KMS-11 (cell line): ENCODE measurements around the gene SGCE.

Source experiments
- H2AFZ ChIP-seq: fragments of 200-600 bp; sonication (generic); 2 replicates; pipeline ENCODE4 v1.6.1; 2016; ENCODE audit warnings: antibody characterized with exemption, mixed run types, low read depth
- H3K27ac ChIP-seq: fragments of 200-600 bp; sonication (generic); 2 replicates; pipeline ENCODE4 v1.6.1; 2016; ENCODE audit warnings: mild to moderate bottlenecking, mixed run types
- H3K27me3 ChIP-seq: fragments of 200-600 bp; sonication (generic); 2 replicates; pipeline ENCODE4 v1.6.1; 2017; ENCODE audit warnings: mild to moderate bottlenecking, low read depth, mixed run types, moderate library complexity; ENCODE audit not compliant: insufficient read depth
- H3K36me3 ChIP-seq: fragments of 200-600 bp; sonication (generic); 2 replicates; pipeline ENCODE4 v1.6.1; 2017; ENCODE audit warnings: mild to moderate bottlenecking, mixed run types; ENCODE audit not compliant: insufficient read depth
- H3K4me1 ChIP-seq: fragments of 200-600 bp; sonication (generic); 2 replicates; pipeline ENCODE4 v1.6.1; 2016; ENCODE audit warnings: mild to moderate bottlenecking, low read depth, mixed run types; ENCODE audit not compliant: poor library complexity, severe bottlenecking
- H3K4me2 ChIP-seq: fragments of 200-600 bp; sonication (generic); 2 replicates; pipeline ENCODE4 v1.7.0; 2016; ENCODE audit warnings: mild to moderate bottlenecking, mixed run types
- H3K4me3 ChIP-seq: fragments of 200-600 bp; sonication (generic); IDR thresholded peaks from 2 replicates; pipeline ENCODE4 v1.6.1; 2017; ENCODE audit warnings: low read depth, low read length, mixed read lengths; ENCODE audit not compliant: insufficient read depth
- H3K79me2 ChIP-seq: fragments of 200-600 bp; sonication (generic); 2 replicates; pipeline ENCODE4 v1.6.1; 2016; ENCODE audit warnings: low read depth, mixed run types; ENCODE audit not compliant: insufficient read depth
- H3K9ac ChIP-seq: fragments of 200-600 bp; sonication (generic); 2 replicates; pipeline ENCODE4 v1.6.1; 2016; ENCODE audit warnings: mild to moderate bottlenecking, mixed run types
- H4K20me1 ChIP-seq: fragments of 200-600 bp; sonication (generic); 2 replicates; pipeline ENCODE4 v1.6.1; 2016; ENCODE audit warnings: mild to moderate bottlenecking, mixed run types; ENCODE audit not compliant: insufficient read depth
- TF ChIP-seq, protein P1 (sequence below): fragments of 200-600 bp; sonication (generic); conservative IDR thresholded peaks from 2 replicates; pipeline ENCODE4 v1.6.1; 2017; ENCODE audit warnings: low read depth, mild to moderate bottlenecking, antibody characterized with exemption, low read length, moderate library complexity, mixed read lengths

The SGCE gene

DNA sequence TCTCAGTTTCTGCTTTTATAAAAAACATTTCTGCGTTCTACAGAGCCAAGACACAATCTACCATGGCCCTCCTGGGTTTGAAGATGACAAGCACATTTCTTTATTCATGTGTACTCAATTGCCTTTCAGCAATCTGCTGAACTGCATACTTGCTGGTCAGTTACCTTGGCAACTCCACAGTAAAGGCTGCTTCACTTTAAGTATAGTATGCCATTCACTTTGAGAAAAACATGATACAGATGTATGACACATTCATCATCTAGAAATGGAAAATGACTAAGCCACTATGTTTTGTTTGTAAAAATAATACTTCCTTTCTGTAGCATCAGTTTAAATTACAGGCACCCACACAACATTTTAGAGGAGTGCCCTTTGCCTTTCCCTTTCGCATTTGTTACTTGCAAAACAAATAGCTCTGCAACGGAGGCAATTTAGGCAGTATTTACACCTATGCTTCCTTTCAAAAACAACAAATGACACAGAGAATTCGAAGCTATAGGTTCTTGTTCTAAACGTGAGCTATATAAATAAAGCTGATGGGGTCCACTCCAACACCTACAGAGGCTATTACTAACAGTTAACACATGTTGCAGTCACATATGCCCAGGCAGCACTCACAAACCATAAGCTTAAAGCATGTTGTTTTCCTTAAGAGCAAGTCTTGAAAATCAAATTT lies 23.5 kb downstream of the SGCE start:
- Histone ChIP-seq H3K27me3 (no peaks in the 10 kb centered on the region), H3K4me3 (no peak overlapping the region), H2AFZ (no peak overlapping the region), H3K79me2 (peaks cover 23% of the 10 kb centered on the region; the same call in 1 of the 2 replicates), H3K4me1 (peaks cover 17% of the 10 kb centered on the region), H3K4me2 (no peak overlapping the region), H4K20me1 (no peaks in the 10 kb centered on the region), H3K9ac (no peak overlapping the region), H3K27ac (no peak overlapping the region), H3K36me3 (0 out of 2 replicates have a peak, but pooled peaks cover 5% of the 10 kb centered on the region)
- TF ChIP-seq, protein P1, sequence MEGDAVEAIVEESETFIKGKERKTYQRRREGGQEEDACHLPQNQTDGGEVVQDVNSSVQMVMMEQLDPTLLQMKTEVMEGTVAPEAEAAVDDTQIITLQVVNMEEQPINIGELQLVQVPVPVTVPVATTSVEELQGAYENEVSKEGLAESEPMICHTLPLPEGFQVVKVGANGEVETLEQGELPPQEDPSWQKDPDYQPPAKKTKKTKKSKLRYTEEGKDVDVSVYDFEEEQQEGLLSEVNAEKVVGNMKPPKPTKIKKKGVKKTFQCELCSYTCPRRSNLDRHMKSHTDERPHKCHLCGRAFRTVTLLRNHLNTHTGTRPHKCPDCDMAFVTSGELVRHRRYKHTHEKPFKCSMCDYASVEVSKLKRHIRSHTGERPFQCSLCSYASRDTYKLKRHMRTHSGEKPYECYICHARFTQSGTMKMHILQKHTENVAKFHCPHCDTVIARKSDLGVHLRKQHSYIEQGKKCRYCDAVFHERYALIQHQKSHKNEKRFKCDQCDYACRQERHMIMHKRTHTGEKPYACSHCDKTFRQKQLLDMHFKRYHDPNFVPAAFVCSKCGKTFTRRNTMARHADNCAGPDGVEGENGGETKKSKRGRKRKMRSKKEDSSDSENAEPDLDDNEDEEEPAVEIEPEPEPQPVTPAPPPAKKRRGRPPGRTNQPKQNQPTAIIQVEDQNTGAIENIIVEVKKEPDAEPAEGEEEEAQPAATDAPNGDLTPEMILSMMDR: no peak

DNA sequence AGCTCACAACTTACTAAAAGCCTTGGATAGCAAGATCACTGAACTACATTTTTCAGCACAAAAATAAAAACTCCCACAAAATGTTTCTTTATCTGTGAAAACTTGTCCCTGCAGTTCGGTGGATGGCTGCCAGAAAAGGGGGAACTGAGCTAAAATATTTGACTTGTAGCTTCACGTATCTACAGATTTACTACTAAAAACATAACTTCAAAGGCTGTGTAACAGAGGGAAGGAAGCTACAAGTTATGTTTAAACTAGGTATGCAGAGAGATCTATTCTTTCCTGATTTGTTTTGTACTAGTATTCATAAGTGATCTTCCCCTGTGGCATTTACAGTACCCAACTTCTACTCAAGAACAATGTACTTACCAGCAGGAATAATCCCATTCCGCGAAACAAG lies 25.1 kb downstream of the SGCE start:
- no peaks in the 10 kb centered on the region for H3K27me3 ChIP-seq
- H3K36me3 ChIP-seq: 0 out of 2 replicates have a peak, but pooled peaks cover 5% of the 10 kb centered on the region
- peaks cover 23% of the 10 kb centered on the region; the same call in 1 of the 2 replicates for H3K79me2 ChIP-seq
- H3K27ac ChIP-seq: no peak overlapping the region
- peaks cover 17% of the 10 kb centered on the region for H3K4me1 ChIP-seq
- H3K4me2 ChIP-seq: no peak overlapping the region
- H4K20me1 ChIP-seq: no peaks in the 10 kb centered on the region; the same call in 1 of the 2 replicates
- TF ChIP-seq, protein P1: no peak
- no peak overlapping the region for H3K4me3 ChIP-seq
- H2AFZ ChIP-seq: no peak overlapping the region
- no peak overlapping the region for H3K9ac ChIP-seq

DNA sequence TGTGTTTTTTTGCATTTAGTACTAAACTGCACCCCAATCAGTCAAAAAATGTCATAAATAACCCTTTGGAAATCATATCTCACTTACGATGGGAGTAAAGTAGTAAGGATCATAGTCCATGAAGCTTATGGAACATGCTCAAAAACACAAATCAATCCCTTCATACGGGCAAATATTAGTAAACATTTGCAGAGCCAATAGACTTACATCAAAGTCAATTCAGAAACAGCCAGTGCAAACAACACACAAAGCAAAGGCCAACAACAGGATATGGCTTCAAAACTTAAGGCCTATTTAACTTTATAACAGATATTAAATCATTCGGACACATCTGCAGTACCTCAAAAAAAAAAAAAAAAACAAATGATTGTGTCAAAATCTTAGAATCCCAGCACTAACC lies 32.1 kb downstream of the SGCE start:
- Histone ChIP-seq H3K9ac (no peak overlapping the region), H3K36me3 (no peaks in the 10 kb centered on the region), H3K79me2 (no peaks in the 10 kb centered on the region; the same call in 1 of the 2 replicates), H4K20me1 (no peaks in the 10 kb centered on the region; the same call in 1 of the 2 replicates), H3K4me3 (no peak overlapping the region), H3K27me3 (no peaks in the 10 kb centered on the region), H3K4me1 (peaks cover 73% of the 10 kb centered on the region), H3K27ac (peak overlapping the region; percentile 82; the same call in 1 of the 2 replicates), H3K4me2 (0 out of 2 replicates have a peak overlapping the region, but pooled peaks have one; percentile 56), H2AFZ (no peak overlapping the region)
- TF ChIP-seq, protein P1: no peak

DNA sequence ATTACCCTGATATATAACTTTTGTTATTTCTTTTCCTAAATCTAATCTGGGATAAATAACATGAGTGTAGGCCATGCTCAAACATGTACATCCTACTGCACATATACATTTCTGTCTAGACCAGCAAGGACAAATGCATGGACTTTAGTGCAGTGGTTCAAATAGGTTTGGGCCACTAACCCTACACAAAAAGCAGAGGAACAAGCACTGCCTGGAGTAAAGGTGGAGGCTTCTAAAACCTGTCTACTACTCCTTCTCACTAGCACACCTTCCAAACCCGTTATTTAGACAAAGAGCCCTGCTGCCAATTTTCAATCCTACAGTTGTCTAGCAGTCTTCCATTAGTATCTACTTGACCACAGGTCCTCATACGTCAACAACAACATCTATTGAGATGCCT lies 34.8 kb downstream of the SGCE start:
- Histone ChIP-seq H3K27ac (peak overlapping the region; percentile 82), H3K9ac (peak overlapping the region; percentile 20; the same call in 1 of the 2 replicates), H3K79me2 (no peaks in the 10 kb centered on the region; the same call in 1 of the 2 replicates), H4K20me1 (no peaks in the 10 kb centered on the region), H3K36me3 (no peaks in the 10 kb centered on the region), H3K4me3 (no peak overlapping the region), H2AFZ (peak overlapping the region; percentile 7; the same call in 1 of the 2 replicates), H3K4me1 (peaks cover 72% of the 10 kb centered on the region), H3K27me3 (no peaks in the 10 kb centered on the region), H3K4me2 (peak overlapping the region; percentile 56)
- TF ChIP-seq, protein P1: no peak
